HG02981 (cell line): ENCODE data around the gene SYNPO2.
"Not testable (repeated sequence)": the region's sequence is repeated elsewhere in the genome, so short reads cannot be mapped to it uniquely, and the experiment has no call there.

Experiments used
- ATAC-seq: cut with Tn5 transposase; IDR thresholded peaks from one replicate; pipeline ENCODE4 v1.9.1; 2021; ENCODE audit warnings: mild to moderate bottlenecking, moderate library complexity; ENCODE audit not compliant: unreplicated experiment

SYNPO2 gene

GRCh38 chr4:118888666-118889311, at the start of gene SYNPO2:
SYNPO2 (plus strand) TSS chr4:118888854; CDS start chr4:118889037, 183 bp downstream.
- peak; percentile 82 for ATAC-seq

DNA sequence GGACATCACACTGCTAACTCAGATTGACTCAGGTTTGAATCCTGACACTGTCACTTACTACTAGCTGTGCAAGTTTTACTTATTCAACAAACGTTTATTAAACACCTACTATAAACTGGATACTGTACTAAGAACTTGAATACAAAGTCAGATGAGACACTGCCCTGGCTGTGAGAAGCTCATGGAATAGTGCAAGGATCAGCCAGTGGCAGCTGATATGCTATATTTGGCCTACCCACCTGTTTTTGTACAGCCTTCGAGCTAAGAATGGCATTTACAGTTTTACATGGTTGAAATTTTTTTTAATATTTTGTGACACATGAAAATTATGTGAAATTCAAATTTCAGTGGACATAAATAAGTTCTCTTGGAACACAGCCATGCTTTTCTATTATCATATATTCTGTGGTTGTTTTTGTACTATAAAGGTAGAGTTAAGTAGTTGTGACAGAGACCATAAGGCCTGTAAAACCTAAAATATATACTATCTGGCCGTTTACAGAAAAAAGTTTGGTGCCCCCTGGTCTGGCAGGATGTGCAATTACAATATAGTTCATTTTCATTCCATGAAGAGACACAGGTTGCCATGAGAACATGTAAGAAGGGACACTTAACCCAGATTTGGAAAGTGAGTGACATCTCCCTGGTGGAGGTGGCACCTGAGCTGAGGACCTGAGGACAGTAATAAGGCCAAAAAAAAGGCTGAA, 49.3 kb upstream of the SYNPO2 start:
- ATAC-seq, result no peak

GRCh38 chr4:118842055-118842454, 46.6 kb upstream of the SYNPO2 start:
- no peak for ATAC-seq

- no peak for ATAC-seq
Measured at GRCh38 chr4:118843237-118843636, 45.4 kb upstream of the SYNPO2 start.

DNA sequence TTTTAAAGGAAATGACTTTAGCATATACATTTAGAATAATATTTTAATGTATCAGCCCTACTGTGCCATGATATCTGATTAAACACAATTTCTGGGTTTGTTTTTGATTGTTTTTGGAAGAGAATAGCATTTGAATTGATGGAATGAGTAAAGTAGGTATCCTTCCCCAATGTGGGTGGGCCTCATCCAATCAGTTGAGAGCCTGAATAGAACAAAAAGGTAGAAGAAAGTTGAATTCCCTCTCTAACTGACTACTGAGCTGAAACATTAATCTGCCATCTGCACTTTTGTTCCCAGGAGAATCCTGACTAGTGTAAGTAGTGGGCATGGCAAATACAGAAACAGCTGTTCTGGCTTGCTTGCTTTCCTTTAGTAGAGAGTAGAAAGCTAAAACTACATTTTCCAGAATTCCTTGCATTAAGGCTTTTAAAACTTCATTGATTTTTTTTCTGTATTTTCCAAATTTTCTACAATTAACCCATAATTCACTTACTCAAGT, 43.1 kb upstream of the SYNPO2 start:
- ATAC-seq, result no peak

- no peak for ATAC-seq
Measured at GRCh38 chr4:118846979-118847378, 41.7 kb upstream of the SYNPO2 start.

DNA sequence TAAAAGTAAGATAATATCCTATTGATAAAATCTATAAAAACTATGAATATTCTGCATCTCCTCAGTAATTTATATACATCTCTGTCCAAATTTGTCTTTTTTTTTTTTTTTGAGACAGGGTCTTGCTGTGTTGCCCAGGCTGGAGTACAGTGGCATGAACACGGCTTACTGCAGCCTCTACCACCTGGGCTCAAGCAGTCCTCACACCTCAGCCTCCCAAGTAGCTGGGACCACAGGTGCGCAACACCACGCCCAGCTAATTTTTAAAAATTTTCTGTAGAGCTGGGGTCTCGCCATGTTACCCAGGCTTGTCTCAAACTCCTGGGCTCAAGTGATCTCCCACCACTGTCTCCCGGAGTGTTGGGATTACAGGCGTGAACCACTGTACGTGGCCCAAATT, 40.4 kb upstream of the SYNPO2 start:
- no peak for ATAC-seq

DNA sequence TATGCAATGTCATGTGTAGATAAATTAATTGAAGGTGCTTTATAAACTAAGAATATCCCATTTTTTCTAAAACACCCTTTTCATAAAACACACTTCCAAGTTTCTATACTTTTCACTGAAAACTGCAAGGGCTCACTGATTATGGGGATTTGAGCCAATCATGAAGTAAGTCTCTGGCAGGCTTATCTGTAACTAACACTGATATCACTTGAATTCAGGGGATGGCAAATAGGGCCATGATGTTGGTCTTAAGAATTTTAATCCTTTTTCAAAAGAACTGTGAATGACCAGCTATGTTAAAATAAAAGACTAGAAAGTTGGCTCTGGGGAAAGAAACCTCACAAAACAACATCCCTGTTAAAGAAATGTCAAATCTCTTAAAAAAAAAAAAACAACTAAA, 39.8 kb upstream of the SYNPO2 start:
- no peak for ATAC-seq

DNA sequence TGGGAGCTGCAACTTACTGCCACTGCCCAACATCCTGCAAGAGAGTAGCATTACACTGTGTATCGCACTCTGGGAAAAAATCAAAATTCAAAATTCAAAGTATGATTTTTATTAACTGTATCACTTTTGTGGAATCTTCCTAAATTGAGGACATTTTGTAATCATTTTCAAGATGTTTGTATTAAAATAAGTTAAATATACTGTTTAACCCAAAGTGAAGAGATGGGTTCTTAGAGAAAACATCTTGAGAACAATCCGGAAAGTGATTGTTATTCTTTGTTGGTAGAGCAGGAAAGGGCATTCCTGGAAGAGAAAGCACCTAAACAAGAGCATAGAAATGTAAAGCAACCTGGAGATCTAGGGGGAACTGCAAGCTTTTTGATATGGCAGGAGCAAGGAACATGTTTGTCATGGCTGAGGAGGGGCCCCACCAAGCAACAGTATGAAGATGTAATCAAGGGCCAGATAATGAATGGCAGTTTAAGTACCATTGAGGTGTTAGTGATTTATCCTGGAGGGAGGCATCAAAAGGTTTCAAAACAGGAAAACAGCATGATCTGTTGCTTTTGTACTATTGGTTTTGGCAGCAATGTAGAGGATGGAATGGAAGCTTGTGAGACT, 38.7 kb upstream of the SYNPO2 start:
- peak; percentile 11 for ATAC-seq

GRCh38 chr4:118850488-118851173, 38.0 kb upstream of the SYNPO2 start:
- peak; percentile 91 for ATAC-seq

GRCh38 chr4:118857760-118858159, 30.9 kb upstream of the SYNPO2 start:
- ATAC-seq, result no peak

GRCh38 chr4:118858779-118859178, 29.9 kb upstream of the SYNPO2 start:
- ATAC-seq, result no peak

- peak; percentile 79 for ATAC-seq
Measured at GRCh38 chr4:118865091-118865708, 23.5 kb upstream of the SYNPO2 start.

- no peak for ATAC-seq
Measured at GRCh38 chr4:118866442-118866841, 22.2 kb upstream of the SYNPO2 start.

- ATAC-seq, result no peak
Measured at GRCh38 chr4:118867311-118868067, 21.2 kb upstream of the SYNPO2 start.

- no peak for ATAC-seq
Measured at GRCh38 chr4:118869808-118870342, 18.8 kb upstream of the SYNPO2 start.

- ATAC-seq, result no peak
Measured at GRCh38 chr4:118872181-118872580, 16.5 kb upstream of the SYNPO2 start.

- ATAC-seq, result no peak
Measured at GRCh38 chr4:118877797-118878196, 10.9 kb upstream of the SYNPO2 start.

- ATAC-seq, result not testable (repeated sequence)
Measured at GRCh38 chr4:118878507-118878906, 10.1 kb upstream of the SYNPO2 start.

DNA sequence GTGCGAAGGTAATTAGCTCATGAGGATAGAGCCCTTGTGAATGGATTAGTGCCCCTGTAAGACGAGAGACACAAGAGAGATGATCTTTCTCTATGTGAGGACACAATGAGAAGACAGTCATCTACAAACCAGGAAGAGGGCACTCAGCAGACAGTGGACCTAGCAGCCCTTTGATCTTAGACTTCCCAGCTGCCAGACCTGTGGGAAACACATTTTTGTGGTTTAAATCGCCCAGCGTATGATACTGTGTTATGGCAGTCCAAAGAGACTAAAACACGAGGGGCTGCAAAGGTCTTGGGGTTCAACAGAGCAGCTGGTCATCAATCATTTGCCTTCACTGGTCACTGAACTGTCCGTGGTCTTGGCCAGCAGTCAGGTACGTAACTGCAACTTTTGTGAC, 9.2 kb upstream of the SYNPO2 start:
- no peak for ATAC-seq
